ENCODE results near the gene ALKAL2.
A peak's percentile ranks its signal among the peaks of the same experiment; 100 is the strongest.

The ALKAL2 gene

DNA sequence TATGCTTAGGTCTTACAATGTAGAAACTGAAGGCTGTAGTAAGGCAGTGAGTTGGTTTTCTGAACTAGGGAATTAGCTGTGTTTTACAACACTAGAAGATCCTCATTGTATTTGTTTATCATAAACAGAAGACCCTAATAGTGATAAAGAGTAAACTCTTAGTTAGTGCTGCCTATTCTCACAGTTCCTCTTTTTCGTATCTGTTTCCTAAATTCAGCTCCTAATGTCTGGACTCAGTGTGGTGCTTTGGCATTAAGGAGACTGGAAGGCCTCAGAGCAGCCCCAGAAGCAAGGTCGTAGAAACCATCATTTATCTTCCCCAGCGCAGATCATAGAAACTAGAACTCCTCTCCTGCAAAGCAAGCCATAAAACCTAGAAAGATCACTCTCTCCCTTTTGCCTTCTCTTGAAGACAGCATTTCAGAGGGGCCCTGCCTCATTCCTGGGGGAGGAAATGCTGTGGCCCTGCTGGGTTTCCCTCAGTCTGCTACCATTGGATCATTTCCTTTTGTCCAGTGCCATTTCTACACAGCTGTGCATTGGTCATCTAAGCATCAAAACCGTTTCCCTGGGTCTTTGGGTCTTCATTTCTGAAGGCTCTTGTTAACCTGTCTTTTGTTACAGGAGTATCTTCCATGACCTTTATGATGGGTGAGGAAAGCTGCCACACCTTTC is 18.4 kb downstream of the ALKAL2 start:
- DNase-seq (ENCODE audit: extremely low read depth, low read depth) = no peak
- no peak for TF ChIP-seq CTCF (IDR thresholded peaks at IDR 0.05; ENCODE audit: low read depth, low read length)

DNA sequence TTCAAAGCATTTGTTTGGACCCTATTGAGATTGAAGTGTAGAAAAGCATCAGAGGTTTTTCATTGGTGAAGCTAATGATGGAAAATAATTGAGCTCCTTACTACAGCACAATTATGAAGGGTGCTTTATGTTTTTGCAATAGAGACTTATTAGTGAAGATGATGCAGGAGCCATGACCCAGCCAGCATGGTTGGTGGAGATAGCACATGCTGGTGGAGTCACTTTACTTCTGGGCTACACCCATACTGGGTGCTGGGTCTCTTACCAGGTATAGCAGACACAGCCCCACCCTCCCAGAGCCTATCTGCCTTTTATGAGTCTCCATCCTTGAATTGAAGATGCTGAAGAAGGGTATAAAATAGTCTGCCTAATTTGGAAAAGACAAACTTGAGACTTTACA is 19.6 kb downstream of the ALKAL2 start:
- TF ChIP-seq CTCF (IDR thresholded peaks at IDR 0.05; ENCODE audit: low read depth, low read length) = no peak
- DNase-seq (ENCODE audit: extremely low read depth, low read depth) = no peak

DNA sequence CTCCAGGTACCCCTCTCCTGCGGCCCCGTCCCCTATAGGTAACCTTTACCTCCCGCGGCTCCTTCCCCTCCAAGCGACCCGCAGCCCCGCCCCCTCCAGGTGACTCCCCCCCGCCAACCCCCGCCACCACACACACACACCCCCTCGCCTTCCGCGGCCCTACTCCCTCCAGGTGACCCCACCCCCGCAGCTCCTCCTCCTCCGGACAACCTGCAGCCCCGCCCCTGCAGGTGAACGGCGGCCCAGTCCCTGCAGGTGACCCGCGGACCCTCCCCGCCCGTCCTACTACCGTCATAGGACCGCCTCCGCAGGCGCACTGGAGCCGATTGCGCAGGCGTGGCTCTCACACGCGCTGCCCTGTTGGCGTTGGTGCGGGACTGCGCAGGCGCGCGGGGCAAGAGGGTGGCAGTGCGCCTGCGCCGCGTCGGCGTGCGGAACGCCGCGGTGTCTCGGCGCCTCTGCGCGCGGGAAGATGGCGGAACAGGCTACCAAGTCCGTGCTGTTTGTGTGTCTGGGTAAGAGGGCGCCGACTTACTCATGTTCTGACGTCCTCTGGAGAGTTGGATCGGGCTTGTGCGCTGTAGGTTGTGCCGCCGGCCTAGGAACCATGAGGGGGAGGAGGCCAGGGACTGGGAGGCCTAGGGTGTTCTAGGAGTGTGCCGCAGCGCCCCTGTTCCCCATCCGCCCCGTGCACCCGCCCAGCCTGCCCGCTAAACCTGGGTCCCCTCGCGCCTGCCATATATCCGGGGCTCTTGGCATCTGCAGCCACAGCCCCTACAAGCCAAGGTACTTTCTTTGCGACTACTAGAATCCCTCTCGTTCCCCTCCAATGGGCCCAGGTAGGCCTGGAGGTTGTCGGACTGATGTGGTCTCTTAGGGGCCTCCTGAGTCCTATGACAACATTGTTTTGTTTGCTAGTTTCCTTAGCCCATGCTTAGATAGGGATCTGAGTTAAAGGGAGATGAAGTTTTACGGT is 23.1 kb downstream of the ALKAL2 start, which contains the start of gene ACP1:
ACP1 (plus strand) TSS at position 455 of the 976 bp plus-strand sequence; CDS start at position 473, 18 bp downstream.
- peak; percentile 81 for DNase-seq (ENCODE audit: extremely low read depth, low read depth)
- TF ChIP-seq CTCF (IDR thresholded peaks at IDR 0.05; ENCODE audit: low read depth, low read length) = no peak

DNA sequence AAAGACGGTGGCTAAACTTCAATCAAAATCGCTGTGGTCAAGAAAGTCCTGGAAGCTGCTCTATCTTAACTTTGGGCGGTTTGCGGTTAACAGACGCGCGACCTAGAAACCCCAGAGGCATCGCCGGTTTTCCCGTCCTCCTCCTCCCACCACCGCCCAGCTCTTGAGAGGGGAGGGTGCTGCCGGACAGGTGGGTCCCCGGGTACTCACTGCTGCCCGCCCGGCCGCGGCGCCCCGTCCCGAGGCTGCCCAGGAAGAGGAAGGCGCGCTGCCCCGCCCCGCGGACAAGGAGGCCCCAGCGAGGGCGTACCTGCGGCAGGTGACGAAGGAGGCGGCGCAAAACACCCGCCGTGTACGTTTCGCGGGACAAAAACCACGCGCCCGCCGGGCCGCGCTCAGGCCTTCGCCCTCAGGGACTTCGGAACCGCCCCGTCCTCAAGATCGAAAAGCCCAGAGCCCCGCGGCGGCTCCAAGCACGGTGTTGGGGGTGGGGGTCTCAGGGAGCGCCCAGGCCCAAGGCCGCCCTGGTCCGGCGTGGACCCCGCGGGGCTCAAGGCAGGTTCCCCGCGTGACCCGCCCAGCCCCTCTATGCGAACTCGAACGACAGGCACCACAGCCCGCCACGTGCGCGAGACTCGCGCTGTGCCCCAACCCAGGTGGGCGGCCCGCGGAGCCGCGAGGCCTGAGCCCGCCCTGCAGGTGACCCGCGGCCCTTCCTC is 24.0 kb downstream of the ALKAL2 start, which contains the start of gene SH3YL1:
SH3YL1 (minus strand) TSS at position 259 of the 719 bp plus-strand sequence; CDS start at position 211, 48 bp downstream.
- no peak for TF ChIP-seq CTCF (IDR thresholded peaks at IDR 0.05; ENCODE audit: low read depth, low read length)
- no peak for DNase-seq (ENCODE audit: extremely low read depth, low read depth)

- no peak for DNase-seq (ENCODE audit: extremely low read depth, low read depth)
- no peak for TF ChIP-seq CTCF (IDR thresholded peaks at IDR 0.05; ENCODE audit: low read depth, low read length)
Measured at GRCh38 chr2:263022-263738, 24.7 kb downstream of the ALKAL2 start.

- no peak for DNase-seq (ENCODE audit: extremely low read depth, low read depth)
- TF ChIP-seq CTCF (IDR thresholded peaks at IDR 0.05; ENCODE audit: low read depth, low read length) = no peak
Measured at GRCh38 chr2:262117-262516, 25.8 kb downstream of the ALKAL2 start.
